Endothelial cell of umbilical vein (primary cell): ENCODE results near the gene HMMR. TPM values are rescaled to one million over a fixed set of nuclear protein-coding genes. Genes with fewer than 3 reads are reported as not detected.

Source experiments
- BruUV-seq: library from RNA; stranded (reverse); fragments of 400-500 nt; replicated peaks from 2 replicates; lab custom pipeline; 2021; lab: Mats Ljungman, UMichigan
- CTCF ChIA-PET: fragments of 300-600, 350-600 bp; sonication (Branson Sonifier 250); formaldehyde crosslinking; loops from one replicate; lab custom pipeline; 2021; ENCODE audit warnings: antibody characterized with exemption, inconsistent platforms; lab: Charles Lee
- POLR2A ChIA-PET: fragments of 300-600, 350-600 bp; sonication (Branson Sonifier 250); formaldehyde crosslinking; loops from one replicate; lab custom pipeline; 2021; ENCODE audit warnings: antibody characterized with exemption, inconsistent platforms; lab: Charles Lee
- DNase-seq: peaks from one replicate; pipeline ENCODE4 v3.0.0-alpha.2; 2011; ENCODE audit warnings: low read depth, low spot score
- FAIRE-seq: peaks from 2 replicates; lab custom pipeline; 2011; peaks lifted over from hg19 to GRCh38; lab: Jason Lieb, UNC
- H2AFZ ChIP-seq: 2 replicates; pipeline ENCODE4 v1.6.0; 2012; ENCODE audit warnings: low read depth, low read length, control low read depth, inconsistent platforms
- H3K27ac ChIP-seq: 2 replicates; pipeline ENCODE4 v1.5.1; 2011; ENCODE audit warnings: low read depth, mild to moderate bottlenecking, control low read depth, low read length, moderate library complexity; ENCODE audit not compliant: insufficient read depth
- H3K27me3 ChIP-seq, 2 experiments: 2 replicates each; pipeline versions ENCODE4 v1.6.0 to v1.6.1; 2011; ENCODE audit warnings: low read length in 2 of 2, mixed read lengths in 1 of 2; ENCODE audit not compliant: control insufficient read depth in 2 of 2, insufficient read depth in 2 of 2
- H3K36me3 ChIP-seq, 2 experiments: 2 replicates in 1 of 2; 3 replicates in 1 of 2; pipeline ENCODE4 v1.5.1; 2011; ENCODE audit warnings: low read length in 2 of 2, mild to moderate bottlenecking in 1 of 2, moderate library complexity in 1 of 2; ENCODE audit not compliant: control insufficient read depth in 2 of 2, insufficient read depth in 2 of 2; ENCODE audit errors: extremely low read depth in 1 of 2
- H3K4me1 ChIP-seq: 3 replicates; pipeline ENCODE4 v1.5.1; 2011; ENCODE audit warnings: mild to moderate bottlenecking, low read length; ENCODE audit not compliant: control insufficient read depth, insufficient read depth; ENCODE audit errors: extremely low read depth
- H3K4me2 ChIP-seq: 2 replicates; pipeline ENCODE4 v1.6.1; 2011; ENCODE audit warnings: low read length, control low read depth, mixed read lengths; ENCODE audit not compliant: insufficient read depth
- H3K4me3 ChIP-seq, 3 experiments: fragments of 200-600 bp in 1 of 3; sonication (generic), shearing (Covaris generic) in 1 of 3; replicated peaks in 1 of 3; 2 replicates each; pipeline ENCODE4 v1.5.1; 2011 to 2016; ENCODE audit warnings: control low read depth in 3 of 3, low read length in 3 of 3, mild to moderate bottlenecking in 2 of 3, inconsistent platforms in 1 of 3, low read depth in 1 of 3, moderate library complexity in 1 of 3; ENCODE audit not compliant: insufficient read depth in 1 of 3
- H3K79me2 ChIP-seq: 2 replicates; pipeline ENCODE4 v1.6.0; 2012; ENCODE audit warnings: low read length, inconsistent platforms; ENCODE audit not compliant: control insufficient read depth, insufficient read depth
- H3K9ac ChIP-seq: replicated peaks from 2 replicates; pipeline ENCODE3; 2011; ENCODE audit warnings: low read length, control low read depth; ENCODE audit not compliant: insufficient read depth; ENCODE audit errors: extremely low read depth
- H3K9me1 ChIP-seq: replicated peaks from 3 replicates; pipeline ENCODE4 v1.6.0; 2011; ENCODE audit warnings: mild to moderate bottlenecking, low read length; ENCODE audit not compliant: control insufficient read depth, insufficient read depth; ENCODE audit errors: extremely low read depth
- H3K9me3 ChIP-seq: replicated peaks from 2 replicates; pipeline ENCODE4 v1.5.1; 2012; ENCODE audit warnings: low read length, inconsistent platforms; ENCODE audit not compliant: control insufficient read depth, insufficient read depth
- H4K20me1 ChIP-seq: replicated peaks from 2 replicates; pipeline ENCODE3; 2011; ENCODE audit warnings: mild to moderate bottlenecking, low read length; ENCODE audit not compliant: control insufficient read depth, insufficient read depth; ENCODE audit errors: extremely low read depth
- CTCF ChIP-seq, 2 donors: IDR thresholded peaks; 1 replicate in 1 of 2; 2 replicates in 1 of 2; pipeline ENCODE4 v1.5.1; 2011; ENCODE audit warnings: low read length in 2 of 2, mild to moderate bottlenecking in 2 of 2, moderate library complexity in 2 of 2, control low read depth in 1 of 2, inconsistent platforms in 1 of 2, low read depth in 1 of 2; ENCODE audit not compliant: insufficient read depth in 1 of 2; ENCODE audit errors: extremely low read depth in 1 of 2
- EZH2 ChIP-seq: IDR thresholded peaks from 2 replicates; pipeline ENCODE4 v1.6.1; 2012; ENCODE audit warnings: borderline replicate concordance, low read depth, mild to moderate bottlenecking, moderate library complexity, low read length, inconsistent platforms; ENCODE audit not compliant: severe bottlenecking
- FOS ChIP-seq: IDR thresholded peaks from 2 replicates; pipeline ENCODE4 v1.6.1; 2011; ENCODE audit warnings: mild to moderate bottlenecking, low read length, moderate library complexity, borderline replicate concordance; ENCODE audit not compliant: insufficient read depth
- GATA2 ChIP-seq: IDR thresholded peaks from 2 replicates; pipeline ENCODE4 v1.7.0; 2011; ENCODE audit warnings: low read depth, mild to moderate bottlenecking, moderate library complexity, mixed read lengths, low read length; ENCODE audit not compliant: insufficient read length, insufficient read depth
- JUN ChIP-seq: IDR thresholded peaks from 2 replicates; pipeline ENCODE4 v1.6.1; 2011; ENCODE audit warnings: borderline replicate concordance, low read depth; ENCODE audit not compliant: insufficient read length, insufficient read depth
- MAX ChIP-seq: IDR thresholded peaks from 2 replicates; pipeline ENCODE4 v1.6.1; 2011; ENCODE audit not compliant: insufficient read depth, insufficient read length
- MYC ChIP-seq: IDR thresholded peaks from one replicate; pipeline ENCODE4 v1.6.1; 2011; ENCODE audit warnings: mild to moderate bottlenecking, low read depth, low read length
- POLR2A ChIP-seq: IDR thresholded peaks from 2 replicates; pipeline ENCODE4 v1.6.1; 2012; ENCODE audit warnings: low read depth, mild to moderate bottlenecking, control low read depth, low read length
- POLR2AphosphoS5 ChIP-seq: IDR thresholded peaks from 2 replicates; pipeline ENCODE4 v1.6.1; 2012; ENCODE audit warnings: low read depth, mild to moderate bottlenecking, control low read depth, low read length, moderate library complexity; ENCODE audit not compliant: insufficient read depth
- dilution Hi-C: fragments of 300-500 bp; cut with MboI; formaldehyde crosslinking; loops from one replicate; pipeline ENCODE4 v1.15.0; 2019; ENCODE audit warnings: low sequenced_read_pairs; ENCODE audit not compliant: extremely low pct_ligation_motif_present
- intact Hi-C: fragments of 100-400 bp; cut with micrococcal nuclease; formaldehyde crosslinking; loops from one replicate; pipeline ENCODE4 v1.10.0; 2022
- polyA plus RNA-seq, 4 experiments: library from polyadenylated mRNA; depleted of rRNA in 3 of 4; stranded (reverse) in 3 of 4; unstranded in 1 of 4; fragments of >200 nt; gene quantifications; 2 replicates each; pipeline versions ENCODE4 v1.2.1 to v1.2.3, GENCODE V29; 2011 to 2012; ENCODE audit warnings: missing spikeins in 1 of 4
- total RNA-seq: library from RNA; stranded (reverse); gene quantifications from 2 replicates; pipeline ENCODE4 v1.2.3, GENCODE V29; 2021

HMMR gene
- total and polyA plus RNA-seq, 2 donors (not counting 3 experiments of a cell fraction or from before 2014, with no cell fraction given) = 5.5 to 31.0 TPM

GRCh38 chr5:163447875-163448274 lies 12.6 kb upstream of the HMMR start:
- dilution Hi-C loops (no loop called here), intact Hi-C loops (no loop called here)
- Histone ChIP-seq H3K4me3 (no peak overlapping the region), H3K27me3 (no peaks in the 10 kb centered on the region), H3K9me1 (no peaks in the 10 kb centered on the region), H3K79me2 (no peaks in the 10 kb centered on the region), H2AFZ (no peak overlapping the region), H4K20me1 (no peaks in the 10 kb centered on the region), H3K36me3 (peaks cover 10 to 37% of the 10 kb centered on the region in 2 experiments), H3K9ac (no peak overlapping the region), H3K27ac (no peak overlapping the region), H3K9me3 (no peaks in the 10 kb centered on the region), H3K4me2 (no peak overlapping the region), H3K4me1 (peaks cover 8% of the 10 kb centered on the region)
- TF ChIP-seq FOS (no peak), POLR2A (no peak), POLR2AphosphoS5 (no peak), MYC (no peak), EZH2 (no peak), JUN (no peak), CTCF (IDR thresholded peaks at IDR 0.05; ENCODE audit: extremely low read depth in 1 of 2, insufficient read depth in 1 of 2, low read depth in 1 of 2, low read length in 2 of 2) (no peak), MAX (no peak), GATA2 (no peak)
- ChIA-PET CTCF (no interaction called here), POLR2A (interaction anchor here (1.1 kb wide), 1 partner anchor 10 kb away, joined by 3 read pairs; no protein-coding TSS in a partner anchor)
- FAIRE-seq = no peak
- no TSS peak for BruUV-seq
- no peak for DNase-seq
